Measurements from ENCODE around the gene LRMDA. TPM values are rescaled to one million over a fixed set of nuclear protein-coding genes. Genes with fewer than 3 reads are reported as not detected.

Gene LRMDA
- total and polyA plus RNA-seq, 2 of the 8 experiments (the other 6 are each of a cell fraction or from before 2014, with no cell fraction given) = 0.86 to 2.8 TPM

DNA sequence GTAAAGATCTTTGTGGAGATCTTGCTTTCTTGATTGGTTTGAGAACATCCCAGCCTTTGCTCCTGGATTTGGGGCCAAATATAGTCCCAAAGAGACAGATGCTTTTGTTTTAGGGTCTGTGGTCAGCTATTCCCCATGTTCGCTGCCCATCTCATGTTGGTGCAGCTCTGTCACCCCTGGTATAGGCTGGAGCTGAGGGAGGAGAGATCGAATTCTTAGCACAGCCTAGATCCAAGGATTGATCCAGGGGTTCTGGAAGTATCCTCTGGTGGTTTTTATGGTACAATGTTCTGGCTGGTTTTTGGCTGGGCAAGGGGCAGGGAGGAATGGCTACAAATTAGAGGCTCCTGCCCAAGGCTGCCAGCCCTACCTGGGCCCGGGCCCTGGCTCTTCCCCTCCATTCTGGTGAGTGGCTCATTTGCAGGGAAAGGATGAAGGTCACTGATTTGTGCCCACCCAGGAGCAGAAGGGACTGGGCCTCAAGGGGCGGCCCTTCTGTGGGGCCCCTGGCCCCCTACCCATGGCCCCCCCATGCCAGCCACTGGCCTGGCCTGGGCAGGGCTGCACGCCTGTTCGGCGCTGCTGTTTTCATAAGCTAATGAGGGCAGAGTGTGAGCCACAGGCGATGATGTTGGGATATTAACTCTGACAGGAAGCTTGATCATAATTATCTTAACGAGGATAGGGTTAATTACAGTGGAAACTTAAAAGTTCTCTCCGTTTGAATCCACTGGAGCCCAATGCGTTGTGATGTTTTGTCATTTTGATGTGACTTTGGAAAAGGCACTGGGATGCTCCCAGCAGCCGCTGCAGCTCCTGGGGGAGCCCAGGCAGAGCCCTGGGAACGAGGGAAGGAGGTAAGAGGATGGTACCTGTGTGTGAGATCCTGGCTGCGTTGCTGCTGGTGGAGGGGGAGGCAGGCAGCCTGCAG lies 600.6 kb downstream of the LRMDA start:
- Histone ChIP-seq H2AK5ac (ENCODE audit: low read depth, low read length) (no peak overlapping the region), H4K91ac (replicated peaks; ENCODE audit: insufficient read length, low read length) (no peak overlapping the region), H4K8ac (ENCODE audit: extremely low read depth, insufficient read depth, low read length) (no peak overlapping the region), H2AFZ (ENCODE audit: low read length) (no peak overlapping the region), H3K4me2 (ENCODE audit: insufficient read depth in 1 of 2, low read depth in 2 of 2, low read length in 2 of 2) (no peak overlapping the region), H3K4ac (replicated peaks; ENCODE audit: insufficient read length, low read depth, low read length) (no peak overlapping the region), H2BK5ac (ENCODE audit: low read depth, low read length) (no peak overlapping the region), H3K36me3 (ENCODE audit: control insufficient read depth in 2 of 4, insufficient read depth in 4 of 4, low read length in 3 of 4) (no peaks in the 10 kb centered on the region), H3K79me2 (ENCODE audit: control insufficient read depth in 1 of 2, insufficient read depth in 2 of 2, low read length in 2 of 2) (no peaks in the 10 kb centered on the region), H3K14ac (ENCODE audit: insufficient read length) (no peak overlapping the region), H3K9ac (replicated peaks in 1 of 4; ENCODE audit: extremely low read depth in 1 of 4, low read depth in 3 of 4, low read length in 3 of 4) (no peak overlapping the region), H3K18ac (ENCODE audit: extremely low read depth, low read length) (no peak overlapping the region), H4K5ac (ENCODE audit: insufficient read length, low read depth, low read length) (no peak overlapping the region), H2BK15ac (ENCODE audit: low read length) (0 out of 2 replicates have a peak overlapping the region, but pooled peaks have one; percentile 29), H4K20me1 (replicated peaks in 1 of 2; ENCODE audit: control insufficient read depth in 1 of 2, insufficient read depth in 2 of 2, low read length in 2 of 2) (no peaks in the 10 kb centered on the region), H3K4me3 (ENCODE audit: extremely low read depth in 1 of 4, insufficient read depth in 2 of 4, low read depth in 3 of 4, low read length in 4 of 4) (no peak overlapping the region), H3K79me1 (ENCODE audit: low read depth, low read length) (no peaks in the 10 kb centered on the region), H3K23ac (ENCODE audit: insufficient read length) (no peak overlapping the region), H3K9me3 (ENCODE audit: insufficient read depth in 2 of 2, low read depth in 1 of 2, low read length in 1 of 2) (no peaks in the 10 kb centered on the region), H3K4me1 (replicated peaks in 1 of 4; ENCODE audit: control insufficient read depth in 3 of 4, insufficient read depth in 4 of 4, low read length in 3 of 4) (peaks cover 0 to 3% (median under 1%) of the 10 kb centered on the region in 4 experiments; a peak in 2 of 7 replicates), H3K23me2 (ENCODE audit: low read depth, low read length) (no peaks in the 10 kb centered on the region), H3K56ac (replicated peaks; ENCODE audit: insufficient read length, low read depth, low read length) (no peak overlapping the region), H2BK120ac (replicated peaks; ENCODE audit: low read depth, low read length) (no peak overlapping the region), H2BK12ac (ENCODE audit: low read depth, low read length) (no peak overlapping the region), H3K27me3 (replicated peaks in 1 of 4; ENCODE audit: control insufficient read depth in 3 of 4, extremely low read depth in 1 of 4, insufficient read depth in 3 of 4, low read length in 3 of 4) (no peaks in the 10 kb centered on the region), H3K27ac (ENCODE audit: low read depth, low read length) (no peak overlapping the region), H2BK20ac (ENCODE audit: low read length) (no peak overlapping the region)
- WGBS, 2 experiments (ENCODE audit: extremely low coverage in 1 of 2, insufficient coverage in 1 of 2, insufficient read length in 1 of 2, insufficient replicate concordance in 2 of 2, low coverage in 1 of 2, low lambda C conversion rate in 2 of 2, missing lambda C conversion rate in 1 of 2) = 83% methylated on average over 13 of the region's 14 CpGs; no CpG with 5 or more reads in 1 of the 2 experiments
- DNase-seq (ENCODE audit: low read depth in 1 of 2, low spot score in 2 of 2) = no peak
- no peak for FAIRE-seq
- POLR2A ChIA-PET (ENCODE audit: partially characterized antibody) = no interaction called here
- CTCF ChIA-PET (ENCODE audit: partially characterized antibody) = interaction anchor here (1.6 kb wide), 1 partner anchor 271 kb away, joined by 7 read pairs; no protein-coding TSS in a partner anchor
- TF ChIP-seq HDAC2 (IDR thresholded peaks at IDR 0.05; ENCODE audit: borderline replicate concordance in 1 of 2, low read depth in 2 of 2, low read length in 2 of 2) (no peak), CHD1 (IDR thresholded peaks at IDR 0.05; ENCODE audit: low read depth, low read length) (no peak), TAF1 (IDR thresholded peaks at IDR 0.05; ENCODE audit: low read depth, low read length) (no peak), TEAD4 (IDR thresholded peaks at IDR 0.05; ENCODE audit: low read depth, low read length) (no peak), BRCA1 (IDR thresholded peaks at IDR 0.05; ENCODE audit: low read depth, low read length) (no peak), SIN3A (conservative IDR thresholded peaks at IDR 0.05 in 1 of 2, IDR thresholded peaks at IDR 0.05 in 1 of 2; ENCODE audit: low read depth in 1 of 2, low read length in 2 of 2) (no peak), CREB1 (IDR thresholded peaks at IDR 0.05) (no peak)
- TF ChIP-seq, protein P1, sequence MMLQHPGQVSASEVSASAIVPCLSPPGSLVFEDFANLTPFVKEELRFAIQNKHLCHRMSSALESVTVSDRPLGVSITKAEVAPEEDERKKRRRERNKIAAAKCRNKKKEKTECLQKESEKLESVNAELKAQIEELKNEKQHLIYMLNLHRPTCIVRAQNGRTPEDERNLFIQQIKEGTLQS (IDR thresholded peaks at IDR 0.05; ENCODE audit: insufficient read depth, low read depth, low read length) = no peak
